ENCODE measurements around the gene NOP53. TPM values are rescaled to one million over a fixed set of nuclear protein-coding genes. Genes with fewer than 3 reads are reported as not detected.

The NOP53 gene
- total and polyA plus RNA-seq, 2 of the 13 experiments (the other 11 are each of a cell fraction or from before 2014, with no cell fraction given): 53.9 to 141 TPM

GRCh38 chr19:47765523-47766358 is 20.4 kb downstream of the NOP53 start (continued):
- no peak for TF ChIP-seq CEBPZ (IDR thresholded peaks at IDR 0.05; ENCODE audit: low read length)
- TF ChIP-seq STAG1 (CRISPR knock-in tag; IDR thresholded peaks at IDR 0.05): peak; percentile 82
- TF ChIP-seq ZNF572 (CRISPR knock-in tag; IDR thresholded peaks at IDR 0.05): 0 out of 2 replicates have a peak, but pooled peaks have one; percentile 60
- no peak for TF ChIP-seq TFE3 (CRISPR knock-in tag; IDR thresholded peaks at IDR 0.05)

- Histone ChIP-seq H2AFZ (ENCODE audit: low read length) (no peak overlapping the region), H3K4me3 (replicated peaks in 1 of 3; ENCODE audit: insufficient read depth in 1 of 3, low read depth in 2 of 3, low read length in 3 of 3) (no peak overlapping the region), H4K20me1 (ENCODE audit: insufficient read depth, low read length) (no peaks in the 10 kb centered on the region), H3K9ac (ENCODE audit: insufficient read depth, low read depth, low read length) (no peak overlapping the region), H3K4me1 (ENCODE audit: insufficient read depth, low read length) (peaks cover 41% of the 10 kb centered on the region), H3K36me3 (replicated peaks in 1 of 2; ENCODE audit: control insufficient read depth in 1 of 2, insufficient read depth in 2 of 2, low read length in 2 of 2) (no peaks in the 10 kb centered on the region), H3K79me2 (ENCODE audit: insufficient read depth, low read length) (no peaks in the 10 kb centered on the region), H3K27ac (ENCODE audit: extremely low read length, insufficient read depth, low read length) (no peak overlapping the region), H3K4me2 (ENCODE audit: low read depth, low read length) (no peak overlapping the region), H3K27me3 (ENCODE audit: control insufficient read depth in 1 of 2, insufficient read depth in 2 of 2, low read length in 2 of 2) (no peaks in the 10 kb centered on the region), H3K9me3 (ENCODE audit: low read length) (no peaks in the 10 kb centered on the region)
- DNase-seq (ENCODE audit: low spot score) (no peak), FAIRE-seq (no peak), ATAC-seq (no peak)
- BruUV-seq (replicated peaks): no TSS peak
- TF ChIP-seq ZNF639 (CRISPR knock-in tag; conservative IDR thresholded peaks at IDR 0.05) (0 out of 2 replicates have a peak, but pooled peaks have one; percentile 9), PHF20 (CRISPR knock-in tag; IDR thresholded peaks at IDR 0.05) (no peak), ZSCAN5A (CRISPR knock-in tag; IDR thresholded peaks at IDR 0.05; ENCODE audit: borderline replicate concordance) (no peak)
- ChIA-PET CTCF (ENCODE audit: low intra/inter-chr PET ratio, low total read pairs) (interaction anchor here (1.3 to 2.9 kb wide), 2 partner anchors 21 to 24 kb away, joined by 5 to 47 read pairs; no protein-coding TSS in a partner anchor), POLR2A (no interaction called here)
- intact Hi-C loops (cut with micrococcal nuclease; ENCODE audit: unreplicated experiment) (loop anchor here (1.0 kb wide), 1 partner anchor 22 kb away; no protein-coding TSS in a partner anchor), in situ Hi-C loops (cut with HindIII; ENCODE audit: extremely low pct_ligation_motif_present, low pct_unique_long_range_greater_than_20kb) (no loop called here)
- 53% methylated on average over 7 of the region's 7 CpGs for WGBS (ENCODE audit: low lambda C conversion rate)
Measured at GRCh38 chr19:47766359-47766620, 20.9 kb downstream of the NOP53 start.
